ENCODE data around the gene EPHA10. TPM values are rescaled to one million over a fixed set of nuclear protein-coding genes. Genes with fewer than 3 reads are reported as not detected.
A peak's percentile ranks its signal among the peaks of the same experiment; 100 is the strongest.
"Not testable (repeated sequence)": the region's sequence is repeated elsewhere in the genome, so short reads cannot be mapped to it uniquely, and the experiment has no call there.

EPHA10 gene
- total RNA-seq, 1 donor from 2014 or later = 0.53 TPM

DNA sequence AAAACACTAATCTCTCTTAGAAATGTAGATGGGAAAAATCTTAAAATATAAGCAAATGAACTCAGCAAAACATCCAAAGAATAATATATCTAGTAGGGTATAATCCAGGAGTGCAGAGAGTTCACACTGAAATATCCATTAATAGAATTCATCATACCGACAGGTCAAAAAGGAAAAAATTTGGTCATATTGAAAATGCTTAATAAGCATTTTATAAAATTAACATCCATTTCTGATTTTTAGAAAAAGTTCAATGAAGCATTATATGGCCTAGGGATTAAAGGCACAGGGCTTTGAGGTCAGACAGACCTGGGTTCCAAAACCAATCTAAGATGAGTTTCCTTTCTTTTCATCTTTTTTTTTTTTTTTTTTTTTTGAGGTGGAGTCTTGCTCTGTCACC, 16.4 kb downstream of the EPHA10 start:
- H3K4me3 ChIP-seq = no peak overlapping the region
- TF ChIP-seq, protein P1, sequence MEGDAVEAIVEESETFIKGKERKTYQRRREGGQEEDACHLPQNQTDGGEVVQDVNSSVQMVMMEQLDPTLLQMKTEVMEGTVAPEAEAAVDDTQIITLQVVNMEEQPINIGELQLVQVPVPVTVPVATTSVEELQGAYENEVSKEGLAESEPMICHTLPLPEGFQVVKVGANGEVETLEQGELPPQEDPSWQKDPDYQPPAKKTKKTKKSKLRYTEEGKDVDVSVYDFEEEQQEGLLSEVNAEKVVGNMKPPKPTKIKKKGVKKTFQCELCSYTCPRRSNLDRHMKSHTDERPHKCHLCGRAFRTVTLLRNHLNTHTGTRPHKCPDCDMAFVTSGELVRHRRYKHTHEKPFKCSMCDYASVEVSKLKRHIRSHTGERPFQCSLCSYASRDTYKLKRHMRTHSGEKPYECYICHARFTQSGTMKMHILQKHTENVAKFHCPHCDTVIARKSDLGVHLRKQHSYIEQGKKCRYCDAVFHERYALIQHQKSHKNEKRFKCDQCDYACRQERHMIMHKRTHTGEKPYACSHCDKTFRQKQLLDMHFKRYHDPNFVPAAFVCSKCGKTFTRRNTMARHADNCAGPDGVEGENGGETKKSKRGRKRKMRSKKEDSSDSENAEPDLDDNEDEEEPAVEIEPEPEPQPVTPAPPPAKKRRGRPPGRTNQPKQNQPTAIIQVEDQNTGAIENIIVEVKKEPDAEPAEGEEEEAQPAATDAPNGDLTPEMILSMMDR (IDR thresholded peaks at IDR 0.05) = no peak
- DNase-seq = no peak
- H3K36me3 ChIP-seq = no peaks in the 10 kb centered on the region
- intact Hi-C loops (cut with DNase I) = no loop called here
- no peak overlapping the region for H3K27ac ChIP-seq
- H3K27me3 ChIP-seq (ENCODE audit: low read depth) = peaks cover 37% of the 10 kb centered on the region
- no peaks in the 10 kb centered on the region for H3K4me1 ChIP-seq
- no peak for ATAC-seq
- H3K9me3 ChIP-seq = peaks cover 3% of the 10 kb centered on the region

DNA sequence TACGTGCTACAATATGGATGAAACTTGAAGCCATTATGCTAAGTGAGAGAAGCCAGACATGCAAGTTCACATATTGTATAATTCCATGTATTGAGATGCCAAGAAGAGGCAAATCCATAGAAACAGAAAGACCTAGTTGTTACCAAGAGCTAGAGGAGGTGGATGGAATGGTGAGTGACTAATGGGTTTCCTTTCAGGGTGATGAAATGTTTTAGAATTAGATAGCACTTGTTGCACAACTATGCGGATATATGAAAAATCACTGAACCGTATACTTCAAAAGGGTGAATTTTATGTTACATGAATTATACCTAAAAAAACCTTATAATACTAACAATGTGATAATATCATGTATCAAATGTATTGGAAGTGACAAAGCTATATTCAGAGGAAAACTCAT, 18.1 kb downstream of the EPHA10 start:
- no peaks in the 10 kb centered on the region for H3K36me3 ChIP-seq
- no peaks in the 10 kb centered on the region for H3K4me1 ChIP-seq
- TF ChIP-seq, protein P1 (IDR thresholded peaks at IDR 0.05) = no peak
- peaks cover 38% of the 10 kb centered on the region for H3K27me3 ChIP-seq (ENCODE audit: low read depth)
- no peak for DNase-seq
- no peak for ATAC-seq
- intact Hi-C loops (cut with DNase I) = no loop called here
- peaks cover 3% of the 10 kb centered on the region for H3K9me3 ChIP-seq
- no peak overlapping the region for H3K4me3 ChIP-seq
- no peak overlapping the region for H3K27ac ChIP-seq

DNA sequence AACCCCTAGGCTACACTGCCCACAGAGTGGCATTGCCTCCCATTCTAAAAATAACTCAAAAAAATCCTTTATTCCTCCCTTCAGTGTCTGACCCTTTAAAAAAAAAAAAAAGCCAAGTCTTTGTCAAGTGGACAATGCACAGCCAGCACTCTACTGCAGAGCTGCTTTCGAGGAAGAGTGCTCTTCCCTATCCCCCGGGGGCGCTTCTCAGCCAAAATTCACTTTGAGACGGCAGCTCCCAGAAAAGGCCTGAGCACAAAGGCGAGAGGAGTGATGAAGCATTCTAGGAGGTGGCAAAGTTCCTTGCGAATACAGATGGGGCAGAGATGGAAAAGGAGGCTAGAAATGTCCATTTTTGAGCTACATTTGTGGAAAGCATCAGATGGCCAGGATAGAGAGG, 23.3 kb downstream of the EPHA10 start:
- peaks cover 10% of the 10 kb centered on the region for H3K27me3 ChIP-seq (ENCODE audit: low read depth)
- H3K4me1 ChIP-seq = no peaks in the 10 kb centered on the region
- no peak for DNase-seq
- no peak for ATAC-seq
- H3K4me3 ChIP-seq = no peak overlapping the region
- intact Hi-C loops (cut with DNase I) = no loop called here
- no peaks in the 10 kb centered on the region for H3K36me3 ChIP-seq
- H3K9me3 ChIP-seq = no peaks in the 10 kb centered on the region
- H3K27ac ChIP-seq = no peak overlapping the region
- TF ChIP-seq, protein P1 (IDR thresholded peaks at IDR 0.05) = no peak

- peaks cover 10% of the 10 kb centered on the region for H3K27me3 ChIP-seq (ENCODE audit: low read depth)
- TF ChIP-seq, protein P1 (IDR thresholded peaks at IDR 0.05) = no peak
- H3K4me3 ChIP-seq = no peak overlapping the region
- no peaks in the 10 kb centered on the region for H3K4me1 ChIP-seq
- H3K36me3 ChIP-seq = no peaks in the 10 kb centered on the region
- intact Hi-C loops (cut with DNase I) = no loop called here
- H3K27ac ChIP-seq = no peak overlapping the region
- no peaks in the 10 kb centered on the region for H3K9me3 ChIP-seq
- DNase-seq (no peak), ATAC-seq (no peak)
These were observed 23.8 kb downstream of the EPHA10 start for GRCh38 chr1:37741130-37741529.

GRCh38 chr1:37739222-37739621, 25.7 kb downstream of the EPHA10 start:
- DNase-seq = no peak
- peaks cover 23% of the 10 kb centered on the region for H3K27me3 ChIP-seq (ENCODE audit: low read depth)
- H3K4me1 ChIP-seq = no peaks in the 10 kb centered on the region
- no peaks in the 10 kb centered on the region for H3K9me3 ChIP-seq
- intact Hi-C loops (cut with DNase I) = no loop called here
- TF ChIP-seq, protein P1 (IDR thresholded peaks at IDR 0.05) = no peak
- H3K4me3 ChIP-seq = no peak overlapping the region
- peak; percentile 66 to 73 for ATAC-seq
- no peaks in the 10 kb centered on the region for H3K36me3 ChIP-seq
- no peak overlapping the region for H3K27ac ChIP-seq

DNA sequence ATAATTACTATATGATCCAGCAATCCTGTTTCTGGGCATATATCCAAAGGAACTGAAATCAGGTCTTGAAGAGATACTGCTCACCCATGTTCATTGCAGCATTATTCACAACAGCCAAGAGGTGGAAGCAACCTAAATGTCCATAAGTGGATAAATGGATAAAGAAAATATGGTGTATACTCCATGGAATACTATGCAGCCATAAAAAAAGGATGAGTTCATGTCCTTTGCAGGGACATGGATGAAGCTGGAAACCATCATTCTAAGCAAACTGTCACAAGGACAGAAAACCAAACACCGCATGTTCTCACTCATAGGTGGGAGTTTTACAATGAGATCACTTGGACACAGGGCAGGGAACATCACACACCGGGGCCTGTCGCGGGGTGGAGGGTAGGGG, 26.3 kb downstream of the EPHA10 start:
- intact Hi-C loops (cut with DNase I); H3K9me3 ChIP-seq; H3K27ac ChIP-seq; H3K4me1 ChIP-seq; DNase-seq; H3K36me3 ChIP-seq; H3K4me3 ChIP-seq; ATAC-seq: not testable (repeated sequence)
- peaks cover 24% of the 10 kb centered on the region for H3K27me3 ChIP-seq (ENCODE audit: low read depth)

DNA sequence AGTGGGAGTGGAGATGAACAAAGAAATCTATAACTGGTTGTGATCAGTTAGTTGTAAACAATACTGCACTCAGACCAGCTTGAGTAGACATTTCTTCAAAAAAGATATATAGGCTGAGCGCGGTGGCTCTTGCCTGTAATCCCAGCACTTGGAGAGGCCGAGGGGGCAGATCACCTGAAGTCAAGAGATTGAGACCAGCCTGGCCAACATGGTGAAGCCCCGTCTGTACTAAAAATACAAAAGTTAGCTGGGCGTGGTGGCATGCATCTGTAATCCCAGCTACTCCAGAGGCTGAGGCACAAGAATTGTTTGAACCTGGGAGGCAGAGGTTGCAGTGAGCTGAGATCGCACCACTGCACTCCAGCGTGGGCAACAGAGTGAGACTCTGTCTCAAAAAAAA, 26.9 kb downstream of the EPHA10 start:
- H3K27ac ChIP-seq; H3K4me1 ChIP-seq; H3K9me3 ChIP-seq; DNase-seq; ATAC-seq; intact Hi-C loops (cut with DNase I); H3K36me3 ChIP-seq; H3K4me3 ChIP-seq: not testable (repeated sequence)
- H3K27me3 ChIP-seq (ENCODE audit: low read depth) = peaks cover 28% of the 10 kb centered on the region

All from lower lobe of right lung (tissue), 2 donors.